ENCODE measurements around the gene YWHAH. TPM values are rescaled to one million over a fixed set of nuclear protein-coding genes. Genes with fewer than 3 reads are reported as not detected.

Gene YWHAH
- total and polyA plus RNA-seq, 2 of the 4 experiments (the other 2 are of a cell fraction): 147 to 173 TPM

- Histone ChIP-seq H4K20me1 (ENCODE audit: insufficient read depth, low read length) (no peaks in the 10 kb centered on the region), H2AFZ (replicated peaks; ENCODE audit: low read length, poor library complexity) (no peak overlapping the region), H3K9me1 (ENCODE audit: insufficient read depth, low read length) (0 out of 2 replicates have a peak, but pooled peaks cover 4% of the 10 kb centered on the region), H2BK20ac (ENCODE audit: low read depth, low read length) (no peak overlapping the region), H3K18ac (ENCODE audit: low read depth, low read length) (no peak overlapping the region), H3K27me3 (ENCODE audit: control insufficient read depth, insufficient read depth, low read length) (peaks cover 15% of the 10 kb centered on the region), H4K8ac (ENCODE audit: low read depth in 2 of 2, low read length in 2 of 2) (no peak overlapping the region), H2BK15ac (ENCODE audit: low read depth, low read length) (no peak overlapping the region), H3K4me1 (ENCODE audit: control insufficient read depth, insufficient read depth, low read length) (no peaks in the 10 kb centered on the region), H3K23ac (ENCODE audit: low read depth, low read length) (no peak overlapping the region), H3K9ac (ENCODE audit: low read depth, low read length) (no peak overlapping the region), H3K79me1 (ENCODE audit: low read depth in 1 of 2, low read length in 2 of 2) (no peaks in the 10 kb centered on the region), H2BK5ac (ENCODE audit: low read depth, low read length, poor library complexity, severe bottlenecking) (no peak overlapping the region), H3K9me3 (ENCODE audit: control insufficient read depth, insufficient read depth, low read length) (no peaks in the 10 kb centered on the region), H3K4me2 (ENCODE audit: low read depth, low read length) (no peak overlapping the region), H2AK5ac (ENCODE audit: low read depth, low read length) (no peak overlapping the region; the same call in 1 of the 2 replicates), H2BK120ac (ENCODE audit: low read depth, low read length) (no peak overlapping the region), H4K5ac (ENCODE audit: low read depth, low read length) (no peak overlapping the region), H3K27ac (ENCODE audit: insufficient read depth, low read length) (no peak overlapping the region), H3K14ac (replicated peaks; ENCODE audit: low read depth, low read length) (no peak overlapping the region), H3K56ac (ENCODE audit: extremely low read depth, insufficient read depth, low read length) (no peak overlapping the region), H4K91ac (ENCODE audit: insufficient read depth, low read depth, low read length) (no peak overlapping the region), H3K4me3 (ENCODE audit: insufficient read depth, low read depth, low read length) (no peak overlapping the region), H3K4ac (ENCODE audit: low read depth, low read length) (no peak overlapping the region), H3K36me3 (ENCODE audit: control insufficient read depth, insufficient read depth, low read length) (no peaks in the 10 kb centered on the region), H2AK9ac (replicated peaks; ENCODE audit: low read depth, low read length, poor library complexity) (no peak overlapping the region)
- ATAC-seq (ENCODE audit: low read depth): no peak
- no peak for DNase-seq
- ChIA-PET POLR2A (ENCODE audit: unreplicated experiment) (no interaction called here), CTCF (no interaction called here)
- no TSS peak for BruUV-seq (replicated peaks)
- TF ChIP-seq, protein P1, sequence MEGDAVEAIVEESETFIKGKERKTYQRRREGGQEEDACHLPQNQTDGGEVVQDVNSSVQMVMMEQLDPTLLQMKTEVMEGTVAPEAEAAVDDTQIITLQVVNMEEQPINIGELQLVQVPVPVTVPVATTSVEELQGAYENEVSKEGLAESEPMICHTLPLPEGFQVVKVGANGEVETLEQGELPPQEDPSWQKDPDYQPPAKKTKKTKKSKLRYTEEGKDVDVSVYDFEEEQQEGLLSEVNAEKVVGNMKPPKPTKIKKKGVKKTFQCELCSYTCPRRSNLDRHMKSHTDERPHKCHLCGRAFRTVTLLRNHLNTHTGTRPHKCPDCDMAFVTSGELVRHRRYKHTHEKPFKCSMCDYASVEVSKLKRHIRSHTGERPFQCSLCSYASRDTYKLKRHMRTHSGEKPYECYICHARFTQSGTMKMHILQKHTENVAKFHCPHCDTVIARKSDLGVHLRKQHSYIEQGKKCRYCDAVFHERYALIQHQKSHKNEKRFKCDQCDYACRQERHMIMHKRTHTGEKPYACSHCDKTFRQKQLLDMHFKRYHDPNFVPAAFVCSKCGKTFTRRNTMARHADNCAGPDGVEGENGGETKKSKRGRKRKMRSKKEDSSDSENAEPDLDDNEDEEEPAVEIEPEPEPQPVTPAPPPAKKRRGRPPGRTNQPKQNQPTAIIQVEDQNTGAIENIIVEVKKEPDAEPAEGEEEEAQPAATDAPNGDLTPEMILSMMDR (conservative IDR thresholded peaks at IDR 0.05; ENCODE audit: low read depth, low read length): no peak
- TF ChIP-seq POLR2A (IDR thresholded peaks at IDR 0.05; ENCODE audit: low read depth, low read length): no peak
- no peak for TF ChIP-seq BHLHE40 (IDR thresholded peaks at IDR 0.05; ENCODE audit: low read depth, low read length)
- TF ChIP-seq CEBPB (IDR thresholded peaks at IDR 0.05; ENCODE audit: low read depth, low read length): no peak
- no peak for TF ChIP-seq SMC3 (IDR thresholded peaks at IDR 0.05; ENCODE audit: low read depth, low read length)
- no peak for TF ChIP-seq RFX5 (IDR thresholded peaks at IDR 0.05; ENCODE audit: low read depth, low read length)
- TF ChIP-seq, protein P2, sequence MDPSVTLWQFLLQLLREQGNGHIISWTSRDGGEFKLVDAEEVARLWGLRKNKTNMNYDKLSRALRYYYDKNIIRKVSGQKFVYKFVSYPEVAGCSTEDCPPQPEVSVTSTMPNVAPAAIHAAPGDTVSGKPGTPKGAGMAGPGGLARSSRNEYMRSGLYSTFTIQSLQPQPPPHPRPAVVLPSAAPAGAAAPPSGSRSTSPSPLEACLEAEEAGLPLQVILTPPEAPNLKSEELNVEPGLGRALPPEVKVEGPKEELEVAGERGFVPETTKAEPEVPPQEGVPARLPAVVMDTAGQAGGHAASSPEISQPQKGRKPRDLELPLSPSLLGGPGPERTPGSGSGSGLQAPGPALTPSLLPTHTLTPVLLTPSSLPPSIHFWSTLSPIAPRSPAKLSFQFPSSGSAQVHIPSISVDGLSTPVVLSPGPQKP (IDR thresholded peaks at IDR 0.05; ENCODE audit: borderline replicate concordance, low read depth, low read length): no peak
- TF ChIP-seq, protein P3, sequence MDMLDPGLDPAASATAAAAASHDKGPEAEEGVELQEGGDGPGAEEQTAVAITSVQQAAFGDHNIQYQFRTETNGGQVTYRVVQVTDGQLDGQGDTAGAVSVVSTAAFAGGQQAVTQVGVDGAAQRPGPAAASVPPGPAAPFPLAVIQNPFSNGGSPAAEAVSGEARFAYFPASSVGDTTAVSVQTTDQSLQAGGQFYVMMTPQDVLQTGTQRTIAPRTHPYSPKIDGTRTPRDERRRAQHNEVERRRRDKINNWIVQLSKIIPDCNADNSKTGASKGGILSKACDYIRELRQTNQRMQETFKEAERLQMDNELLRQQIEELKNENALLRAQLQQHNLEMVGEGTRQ (IDR thresholded peaks at IDR 0.05; ENCODE audit: low read depth, low read length): no peak
- TF ChIP-seq RCOR1 (IDR thresholded peaks at IDR 0.05; ENCODE audit: insufficient replicate concordance, low read length): no peak
- no peak for TF ChIP-seq MAFK (IDR thresholded peaks at IDR 0.05; ENCODE audit: low read depth, low read length)
- TF ChIP-seq RAD21 (IDR thresholded peaks at IDR 0.05; ENCODE audit: low read length): no peak
- TF ChIP-seq FOS (IDR thresholded peaks at IDR 0.05; ENCODE audit: low read depth, low read length): no peak
- no peak for TF ChIP-seq MAZ (IDR thresholded peaks at IDR 0.05; ENCODE audit: borderline replicate concordance, low read depth, low read length)
- 90% methylated on average over 5 of the region's 6 CpGs; no CpG with 5 or more reads in 1 of the 2 experiments for WGBS, 2 experiments (ENCODE audit: extremely low coverage in 2 of 2, insufficient read length in 1 of 2)
- intact Hi-C loops (cut with micrococcal nuclease) (loop anchor here (5.0 kb wide), 1 partner anchor 95 kb away; no protein-coding TSS in a partner anchor), in situ Hi-C loops (cut with MboI; ENCODE audit: low sequenced_read_pairs) (no loop called here), dilution Hi-C loops (cut with HindIII; ENCODE audit: low sequenced_read_pairs, unreplicated experiment) (no loop called here)
Observed at GRCh38 chr22:31922534-31922933, 21.8 kb upstream of the YWHAH start.
